Loucy (cell line): ENCODE measurements around the gene AUH.

Experiments
- H2AFZ ChIP-seq: fragments of 200-600 bp; sonication (generic); 2 replicates; pipeline ENCODE4 v1.6.0; 2016; ENCODE audit warnings: antibody characterized with exemption, mild to moderate bottlenecking, low read length, moderate library complexity
- H3F3A ChIP-seq: fragments of 200-600 bp; 2 replicates; pipeline ENCODE4 v1.6.0; 2016; ENCODE audit warnings: antibody characterized with exemption, low read depth, mild to moderate bottlenecking
- H3K27me3 ChIP-seq: fragments of 200-600 bp; sonication (generic); 2 replicates; pipeline ENCODE4 v1.6.1; 2014; ENCODE audit warnings: low read length, mild to moderate bottlenecking; ENCODE audit not compliant: insufficient read depth, poor library complexity, severe bottlenecking
- H3K36me3 ChIP-seq: fragments of 200-600 bp; sonication (generic); 2 replicates; pipeline ENCODE4 v1.6.1; 2016; ENCODE audit warnings: low read length; ENCODE audit not compliant: insufficient read depth
- H3K4me1 ChIP-seq: fragments of 200-600 bp; sonication (generic); 2 replicates; pipeline ENCODE4 v1.5.1; 2014; ENCODE audit warnings: low read length, mild to moderate bottlenecking; ENCODE audit not compliant: insufficient read depth, poor library complexity, severe bottlenecking
- H3K4me2 ChIP-seq: fragments of 200-600 bp; sonication (generic); 2 replicates; pipeline ENCODE4 v1.6.0; 2014; ENCODE audit warnings: antibody characterized with exemption, low read length, low read depth, mild to moderate bottlenecking; ENCODE audit not compliant: poor library complexity, severe bottlenecking
- H3K4me3 ChIP-seq: fragments of 200-600 bp; sonication (generic); 2 replicates; pipeline ENCODE4 v1.5.1; 2014; ENCODE audit warnings: low read length, mild to moderate bottlenecking, mixed read lengths; ENCODE audit not compliant: poor library complexity, severe bottlenecking
- H3K79me2 ChIP-seq: fragments of 200-600 bp; sonication (generic); 2 replicates; pipeline ENCODE4 v1.6.1; 2014; ENCODE audit warnings: low read length; ENCODE audit not compliant: insufficient read depth
- H3K9ac ChIP-seq: fragments of 200-600 bp; sonication (generic); 2 replicates; pipeline ENCODE4 v1.6.0; 2014; ENCODE audit warnings: mild to moderate bottlenecking, low read depth, low read length, moderate library complexity; ENCODE audit not compliant: poor library complexity, severe bottlenecking
- H3K9me2 ChIP-seq: fragments of 200-600 bp; sonication (generic); replicated peaks from 2 replicates; pipeline ENCODE4 v1.6.1; 2016; ENCODE audit warnings: low read depth, low read length, mixed read lengths
- H3K9me3 ChIP-seq: fragments of 200-600 bp; sonication (generic); 2 replicates; pipeline ENCODE4 v1.6.1; 2014; ENCODE audit warnings: mild to moderate bottlenecking, antibody characterized with exemption, low read length, low read depth; ENCODE audit not compliant: insufficient read depth
- H4K20me1 ChIP-seq: fragments of 200-600 bp; sonication (generic); 2 replicates; pipeline ENCODE4 v1.6.0; 2014; ENCODE audit warnings: antibody characterized with exemption, low read length, mild to moderate bottlenecking; ENCODE audit not compliant: insufficient read depth, poor library complexity, severe bottlenecking
- EZH2phosphoT487 ChIP-seq: fragments of 200-600 bp; IDR thresholded peaks from 2 replicates; pipeline ENCODE4 v1.6.1; 2018; ENCODE audit warnings: antibody characterized with exemption, mild to moderate bottlenecking, moderate library complexity, borderline replicate concordance
- TF ChIP-seq, protein P1 (sequence below): fragments of 200-600 bp; sonication (generic); conservative IDR thresholded peaks from 2 replicates; pipeline ENCODE4 v1.5.1; 2014; ENCODE audit warnings: mild to moderate bottlenecking, antibody characterized with exemption, low read length

Gene AUH

DNA sequence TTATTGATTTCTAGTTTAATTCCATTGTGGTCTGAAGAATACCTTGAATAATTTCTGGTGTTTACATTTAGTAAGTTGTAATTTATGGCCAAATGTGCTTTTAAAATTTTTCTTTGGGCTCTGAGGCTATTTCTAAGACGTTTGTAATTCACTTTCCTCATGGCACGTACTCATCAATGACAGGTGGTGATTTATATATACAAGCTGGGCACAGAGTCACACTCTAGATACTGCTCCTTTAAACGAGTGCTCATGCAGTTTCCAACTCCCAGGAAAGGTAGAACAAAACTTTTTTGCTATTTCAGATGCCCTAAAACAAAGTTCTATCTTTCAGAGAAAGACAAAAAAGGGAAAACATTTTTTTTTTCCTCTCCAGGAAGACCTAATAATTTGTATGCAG is 146.9 kb downstream of the AUH start:
- Histone ChIP-seq H4K20me1 (no peaks in the 10 kb centered on the region), H3F3A (no peaks in the 10 kb centered on the region), H2AFZ (no peak overlapping the region), H3K79me2 (no peaks in the 10 kb centered on the region), H3K36me3 (peaks cover 9% of the 10 kb centered on the region; the same call in 1 of the 2 replicates), H3K9me2 (no peaks in the 10 kb centered on the region), H3K4me3 (no peak overlapping the region), H3K4me2 (no peak overlapping the region), H3K9ac (no peak overlapping the region), H3K4me1 (peaks cover 5% of the 10 kb centered on the region), H3K27me3 (no peaks in the 10 kb centered on the region), H3K9me3 (no peaks in the 10 kb centered on the region)
- TF ChIP-seq, protein P1, sequence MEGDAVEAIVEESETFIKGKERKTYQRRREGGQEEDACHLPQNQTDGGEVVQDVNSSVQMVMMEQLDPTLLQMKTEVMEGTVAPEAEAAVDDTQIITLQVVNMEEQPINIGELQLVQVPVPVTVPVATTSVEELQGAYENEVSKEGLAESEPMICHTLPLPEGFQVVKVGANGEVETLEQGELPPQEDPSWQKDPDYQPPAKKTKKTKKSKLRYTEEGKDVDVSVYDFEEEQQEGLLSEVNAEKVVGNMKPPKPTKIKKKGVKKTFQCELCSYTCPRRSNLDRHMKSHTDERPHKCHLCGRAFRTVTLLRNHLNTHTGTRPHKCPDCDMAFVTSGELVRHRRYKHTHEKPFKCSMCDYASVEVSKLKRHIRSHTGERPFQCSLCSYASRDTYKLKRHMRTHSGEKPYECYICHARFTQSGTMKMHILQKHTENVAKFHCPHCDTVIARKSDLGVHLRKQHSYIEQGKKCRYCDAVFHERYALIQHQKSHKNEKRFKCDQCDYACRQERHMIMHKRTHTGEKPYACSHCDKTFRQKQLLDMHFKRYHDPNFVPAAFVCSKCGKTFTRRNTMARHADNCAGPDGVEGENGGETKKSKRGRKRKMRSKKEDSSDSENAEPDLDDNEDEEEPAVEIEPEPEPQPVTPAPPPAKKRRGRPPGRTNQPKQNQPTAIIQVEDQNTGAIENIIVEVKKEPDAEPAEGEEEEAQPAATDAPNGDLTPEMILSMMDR = no peak
- no peak for TF ChIP-seq EZH2phosphoT487

DNA sequence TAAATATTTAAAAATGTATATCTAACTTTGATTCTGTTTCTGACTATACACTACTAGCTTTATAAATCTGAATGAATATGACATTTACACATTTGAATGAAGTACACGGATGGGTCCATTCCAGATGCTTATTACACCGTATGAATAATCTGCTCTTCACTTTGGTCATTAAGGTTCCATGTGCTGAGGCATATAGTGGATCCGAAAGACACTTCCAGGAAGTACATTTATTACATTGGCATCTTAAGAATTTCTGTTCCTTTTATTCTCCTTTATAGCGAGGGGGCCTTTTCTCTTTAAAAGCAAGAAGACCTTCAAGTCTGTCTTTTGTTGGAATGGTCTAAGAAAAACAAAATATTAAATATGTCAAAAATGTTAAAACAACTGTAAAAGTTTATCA is 147.6 kb downstream of the AUH start:
- H3K9me2 ChIP-seq = no peaks in the 10 kb centered on the region
- peaks cover 5% of the 10 kb centered on the region for H3K4me1 ChIP-seq
- H3K79me2 ChIP-seq = no peaks in the 10 kb centered on the region
- H3K9me3 ChIP-seq = no peaks in the 10 kb centered on the region
- H3K9ac ChIP-seq = no peak overlapping the region
- TF ChIP-seq, protein P1 = no peak
- no peak for TF ChIP-seq EZH2phosphoT487
- H3K4me2 ChIP-seq = no peak overlapping the region
- H4K20me1 ChIP-seq = no peaks in the 10 kb centered on the region
- peaks cover 4% of the 10 kb centered on the region; the same call in 1 of the 2 replicates for H3K36me3 ChIP-seq
- H2AFZ ChIP-seq = no peak overlapping the region
- H3K27me3 ChIP-seq = no peaks in the 10 kb centered on the region
- no peak overlapping the region for H3K4me3 ChIP-seq
- no peaks in the 10 kb centered on the region for H3F3A ChIP-seq

DNA sequence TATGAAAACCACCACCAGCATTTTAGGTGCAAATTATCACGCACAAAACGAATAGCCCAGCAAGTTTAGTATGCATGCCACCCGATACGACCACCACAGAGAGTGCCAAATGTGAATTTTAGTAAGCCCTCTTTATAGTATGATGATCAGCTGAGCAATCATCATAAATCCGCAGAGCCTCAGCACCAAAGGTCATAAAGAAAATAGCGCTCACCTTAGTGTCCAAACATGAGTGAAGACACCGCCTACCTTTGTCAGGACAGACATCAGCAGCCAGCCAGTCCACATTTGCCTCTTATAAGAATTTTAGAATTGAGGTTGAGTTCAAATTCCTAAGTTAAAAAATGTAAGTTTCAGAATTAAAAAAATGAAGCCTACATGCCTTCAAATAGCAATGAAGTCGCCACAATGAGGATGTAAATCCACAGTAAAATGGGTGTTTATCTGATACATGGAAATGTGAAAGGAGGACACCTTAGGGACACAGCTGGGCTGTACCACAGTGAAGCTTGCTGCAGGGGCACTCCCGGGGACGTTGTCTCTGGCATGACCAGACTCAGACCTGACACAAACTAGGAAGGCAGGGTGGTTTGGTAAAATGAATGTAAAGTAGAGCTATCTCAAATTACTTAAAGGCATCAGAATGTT is 149.0 kb downstream of the AUH start:
- no peaks in the 10 kb centered on the region for H3K9me3 ChIP-seq
- no peak overlapping the region for H2AFZ ChIP-seq
- TF ChIP-seq EZH2phosphoT487 = no peak
- TF ChIP-seq, protein P1 = no peak
- H3K4me3 ChIP-seq = no peak overlapping the region
- no peaks in the 10 kb centered on the region for H3K27me3 ChIP-seq
- H3K79me2 ChIP-seq = no peaks in the 10 kb centered on the region
- peaks cover 15% of the 10 kb centered on the region for H3K4me1 ChIP-seq
- no peaks in the 10 kb centered on the region for H4K20me1 ChIP-seq
- H3F3A ChIP-seq = no peaks in the 10 kb centered on the region
- no peak overlapping the region for H3K4me2 ChIP-seq
- no peaks in the 10 kb centered on the region for H3K36me3 ChIP-seq
- no peak overlapping the region for H3K9ac ChIP-seq
- H3K9me2 ChIP-seq = no peaks in the 10 kb centered on the region
